ENCODE results near the gene METTL25B.
"Not testable (repeated sequence)": the region's sequence is repeated elsewhere in the genome, so short reads cannot be mapped to it uniquely, and the experiment has no call there.

METTL25B gene

GRCh38 chr1:156754219-156754618 lies 25.9 kb downstream of the METTL25B start:
- DNase-seq (ENCODE audit: low read depth), result no peak
- TF ChIP-seq, protein P1, sequence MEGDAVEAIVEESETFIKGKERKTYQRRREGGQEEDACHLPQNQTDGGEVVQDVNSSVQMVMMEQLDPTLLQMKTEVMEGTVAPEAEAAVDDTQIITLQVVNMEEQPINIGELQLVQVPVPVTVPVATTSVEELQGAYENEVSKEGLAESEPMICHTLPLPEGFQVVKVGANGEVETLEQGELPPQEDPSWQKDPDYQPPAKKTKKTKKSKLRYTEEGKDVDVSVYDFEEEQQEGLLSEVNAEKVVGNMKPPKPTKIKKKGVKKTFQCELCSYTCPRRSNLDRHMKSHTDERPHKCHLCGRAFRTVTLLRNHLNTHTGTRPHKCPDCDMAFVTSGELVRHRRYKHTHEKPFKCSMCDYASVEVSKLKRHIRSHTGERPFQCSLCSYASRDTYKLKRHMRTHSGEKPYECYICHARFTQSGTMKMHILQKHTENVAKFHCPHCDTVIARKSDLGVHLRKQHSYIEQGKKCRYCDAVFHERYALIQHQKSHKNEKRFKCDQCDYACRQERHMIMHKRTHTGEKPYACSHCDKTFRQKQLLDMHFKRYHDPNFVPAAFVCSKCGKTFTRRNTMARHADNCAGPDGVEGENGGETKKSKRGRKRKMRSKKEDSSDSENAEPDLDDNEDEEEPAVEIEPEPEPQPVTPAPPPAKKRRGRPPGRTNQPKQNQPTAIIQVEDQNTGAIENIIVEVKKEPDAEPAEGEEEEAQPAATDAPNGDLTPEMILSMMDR (conservative IDR thresholded peaks at IDR 0.05; ENCODE audit: low read depth, low read length), result no peak
- H3K4me3 ChIP-seq (ENCODE audit: low read depth, low read length), result no peak overlapping the region

DNA sequence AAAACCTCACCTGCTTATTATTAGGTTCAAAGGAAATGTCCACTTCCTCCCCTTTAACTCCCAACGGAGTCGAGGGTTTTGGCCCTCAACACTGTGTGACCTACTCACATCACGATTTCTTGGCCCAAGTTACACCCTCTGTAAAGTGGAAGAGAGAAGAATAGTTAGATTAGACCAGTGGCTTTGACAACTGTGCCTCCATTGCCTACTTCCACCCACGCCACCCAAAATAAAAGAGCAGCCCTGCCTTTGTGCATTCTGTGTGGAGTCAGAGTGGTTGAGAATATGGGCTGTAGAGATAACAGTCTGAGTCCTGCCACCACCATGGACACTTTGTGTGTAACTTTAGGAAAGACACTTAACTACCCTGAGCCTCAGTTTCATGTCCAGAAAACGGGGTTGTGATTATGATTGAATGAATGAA lies 27.3 kb downstream of the METTL25B start:
- H3K4me3 ChIP-seq (ENCODE audit: low read depth, low read length), result no peak overlapping the region
- DNase-seq (ENCODE audit: low read depth), result no peak
- TF ChIP-seq, protein P1 (conservative IDR thresholded peaks at IDR 0.05; ENCODE audit: low read depth, low read length), result no peak

- DNase-seq (ENCODE audit: low read depth), result no peak
- no peak overlapping the region for H3K4me3 ChIP-seq (ENCODE audit: low read depth, low read length)
- TF ChIP-seq, protein P1 (conservative IDR thresholded peaks at IDR 0.05; ENCODE audit: low read depth, low read length), result no peak
Measured at GRCh38 chr1:156756355-156756754, 28.1 kb downstream of the METTL25B start.

GRCh38 chr1:156757572-156758253 lies 29.4 kb downstream of the METTL25B start:
- not testable (repeated sequence) for H3K4me3 ChIP-seq (ENCODE audit: low read depth, low read length); DNase-seq (ENCODE audit: low read depth)

GRCh38 chr1:156760092-156760795 lies 32.0 kb downstream of the METTL25B start:
- H3K4me3 ChIP-seq (ENCODE audit: low read depth, low read length), result no peak overlapping the region
- TF ChIP-seq, protein P1 (conservative IDR thresholded peaks at IDR 0.05; ENCODE audit: low read depth, low read length), result no peak
- DNase-seq (ENCODE audit: low read depth), result no peak

- no peak for DNase-seq (ENCODE audit: low read depth)
- TF ChIP-seq, protein P1 (conservative IDR thresholded peaks at IDR 0.05; ENCODE audit: low read depth, low read length), result no peak
- no peak overlapping the region for H3K4me3 ChIP-seq (ENCODE audit: low read depth, low read length)
Measured at GRCh38 chr1:156760796-156761104, 32.5 kb downstream of the METTL25B start.

- H3K4me3 ChIP-seq (ENCODE audit: low read depth, low read length); DNase-seq (ENCODE audit: low read depth): not testable (repeated sequence)
Measured at GRCh38 chr1:156765136-156765535, 36.9 kb downstream of the METTL25B start.

GRCh38 chr1:156765666-156766065 lies 37.4 kb downstream of the METTL25B start:
- no peak for DNase-seq (ENCODE audit: low read depth)
- TF ChIP-seq, protein P1 (conservative IDR thresholded peaks at IDR 0.05; ENCODE audit: low read depth, low read length), result no peak
- no peak overlapping the region for H3K4me3 ChIP-seq (ENCODE audit: low read depth, low read length)
